PC-9 (cell line): Measurements from ENCODE around the gene IP6K1.

Experiments
- EZH2 ChIP-seq: fragments of 200-600 bp; sonication (generic); IDR thresholded peaks from 2 replicates; pipeline ENCODE4 v1.8.0; 2017; ENCODE audit warnings: antibody characterized with exemption, low read depth
- TF ChIP-seq, protein P1 (sequence below): fragments of 200-600 bp; sonication (generic); conservative IDR thresholded peaks from 2 replicates; pipeline ENCODE4 v1.6.1; 2017; ENCODE audit warnings: mixed run types, antibody characterized with exemption, mild to moderate bottlenecking, moderate library complexity

DNA sequence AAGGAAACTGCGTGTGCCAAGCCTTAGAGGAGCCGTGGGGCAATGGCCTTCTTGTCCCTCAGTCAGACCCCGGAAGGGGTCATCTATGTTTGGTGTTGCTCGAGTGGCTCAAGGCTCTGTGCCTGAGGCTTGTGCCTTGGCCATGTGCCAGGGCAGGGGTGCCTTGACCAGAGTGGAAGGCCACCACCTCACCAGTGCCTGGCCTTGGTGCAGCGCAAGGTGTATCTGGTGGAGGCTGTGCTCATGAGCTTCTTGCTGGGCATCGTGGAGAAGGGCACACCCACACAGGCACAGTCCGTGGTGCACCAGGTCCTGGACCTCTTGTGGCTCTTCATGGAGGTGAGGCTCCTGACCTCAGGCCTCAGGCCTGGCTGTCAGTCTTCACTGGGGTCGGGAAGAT lies 86.3 kb downstream of the IP6K1 start:
- TF ChIP-seq, protein P1, sequence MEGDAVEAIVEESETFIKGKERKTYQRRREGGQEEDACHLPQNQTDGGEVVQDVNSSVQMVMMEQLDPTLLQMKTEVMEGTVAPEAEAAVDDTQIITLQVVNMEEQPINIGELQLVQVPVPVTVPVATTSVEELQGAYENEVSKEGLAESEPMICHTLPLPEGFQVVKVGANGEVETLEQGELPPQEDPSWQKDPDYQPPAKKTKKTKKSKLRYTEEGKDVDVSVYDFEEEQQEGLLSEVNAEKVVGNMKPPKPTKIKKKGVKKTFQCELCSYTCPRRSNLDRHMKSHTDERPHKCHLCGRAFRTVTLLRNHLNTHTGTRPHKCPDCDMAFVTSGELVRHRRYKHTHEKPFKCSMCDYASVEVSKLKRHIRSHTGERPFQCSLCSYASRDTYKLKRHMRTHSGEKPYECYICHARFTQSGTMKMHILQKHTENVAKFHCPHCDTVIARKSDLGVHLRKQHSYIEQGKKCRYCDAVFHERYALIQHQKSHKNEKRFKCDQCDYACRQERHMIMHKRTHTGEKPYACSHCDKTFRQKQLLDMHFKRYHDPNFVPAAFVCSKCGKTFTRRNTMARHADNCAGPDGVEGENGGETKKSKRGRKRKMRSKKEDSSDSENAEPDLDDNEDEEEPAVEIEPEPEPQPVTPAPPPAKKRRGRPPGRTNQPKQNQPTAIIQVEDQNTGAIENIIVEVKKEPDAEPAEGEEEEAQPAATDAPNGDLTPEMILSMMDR: no peak
- no peak for TF ChIP-seq EZH2
